Left ventricle myocardium inferior (tissue), 1 donor: ENCODE results near the gene OTOS. TPM values are rescaled to one million over a fixed set of nuclear protein-coding genes. Genes with fewer than 3 reads are reported as not detected.

Experiments used
- DNase-seq: peaks from one replicate; pipeline ENCODE4 v3.0.0-alpha.2; 2020
- H3K27ac ChIP-seq: fragments of 200-600 bp; replicated peaks from 2 replicates; pipeline ENCODE4 v1.8.0; 2021
- H3K27me3 ChIP-seq: fragments of 200-600 bp; 2 replicates; pipeline ENCODE4 v1.8.0; 2021; ENCODE audit warnings: low read depth
- H3K36me3 ChIP-seq: fragments of 200-600 bp; 2 replicates; pipeline ENCODE4 v1.8.0; 2021
- H3K4me1 ChIP-seq: fragments of 200-600 bp; 2 replicates; pipeline ENCODE4 v1.8.0; 2021
- H3K4me3 ChIP-seq: fragments of 200-600 bp; 2 replicates; pipeline ENCODE4 v1.8.0; 2021; ENCODE audit warnings: mild to moderate bottlenecking, moderate library complexity
- H3K9me3 ChIP-seq: fragments of 200-600 bp; replicated peaks from 2 replicates; pipeline ENCODE4 v1.8.0; 2021
- intact Hi-C: fragments of 100-400 bp; cut with micrococcal nuclease; formaldehyde crosslinking; loops from one replicate; pipeline ENCODE4 v1.11.0; 2022
- total RNA-seq: library from RNA; stranded (reverse); fragmentation: NEBNext Ultra II Directional; extraction: Animal tissue kit (Norgen Biotek cat#: 25700); gene quantifications from one replicate; pipeline ENCODE4 v1.2.1, GENCODE V29; 2021
- TF ChIP-seq, protein P1 (sequence below): fragments of 200-600 bp; IDR thresholded peaks from 2 replicates; pipeline ENCODE4 v1.8.0; 2021; ENCODE audit warnings: antibody characterized with exemption, mild to moderate bottlenecking, borderline replicate concordance
- donor health status: DM: no; HTN: yes; CAD: no; lungs with severe emphysema.

OTOS gene
- total RNA-seq, 1 donor from 2014 or later: not detected

- Histone ChIP-seq H3K4me3 (no peak overlapping the region), H3K27ac (no peak overlapping the region), H3K4me1 (no peaks in the 10 kb centered on the region), H3K9me3 (no peaks in the 10 kb centered on the region), H3K27me3 (peaks cover 46% of the 10 kb centered on the region), H3K36me3 (no peaks in the 10 kb centered on the region)
- no peak for DNase-seq
- intact Hi-C loops: no loop called here
- TF ChIP-seq, protein P1, sequence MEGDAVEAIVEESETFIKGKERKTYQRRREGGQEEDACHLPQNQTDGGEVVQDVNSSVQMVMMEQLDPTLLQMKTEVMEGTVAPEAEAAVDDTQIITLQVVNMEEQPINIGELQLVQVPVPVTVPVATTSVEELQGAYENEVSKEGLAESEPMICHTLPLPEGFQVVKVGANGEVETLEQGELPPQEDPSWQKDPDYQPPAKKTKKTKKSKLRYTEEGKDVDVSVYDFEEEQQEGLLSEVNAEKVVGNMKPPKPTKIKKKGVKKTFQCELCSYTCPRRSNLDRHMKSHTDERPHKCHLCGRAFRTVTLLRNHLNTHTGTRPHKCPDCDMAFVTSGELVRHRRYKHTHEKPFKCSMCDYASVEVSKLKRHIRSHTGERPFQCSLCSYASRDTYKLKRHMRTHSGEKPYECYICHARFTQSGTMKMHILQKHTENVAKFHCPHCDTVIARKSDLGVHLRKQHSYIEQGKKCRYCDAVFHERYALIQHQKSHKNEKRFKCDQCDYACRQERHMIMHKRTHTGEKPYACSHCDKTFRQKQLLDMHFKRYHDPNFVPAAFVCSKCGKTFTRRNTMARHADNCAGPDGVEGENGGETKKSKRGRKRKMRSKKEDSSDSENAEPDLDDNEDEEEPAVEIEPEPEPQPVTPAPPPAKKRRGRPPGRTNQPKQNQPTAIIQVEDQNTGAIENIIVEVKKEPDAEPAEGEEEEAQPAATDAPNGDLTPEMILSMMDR: no peak
Observed at GRCh38 chr2:240163844-240164574, 23.6 kb upstream of the OTOS start.

DNA sequence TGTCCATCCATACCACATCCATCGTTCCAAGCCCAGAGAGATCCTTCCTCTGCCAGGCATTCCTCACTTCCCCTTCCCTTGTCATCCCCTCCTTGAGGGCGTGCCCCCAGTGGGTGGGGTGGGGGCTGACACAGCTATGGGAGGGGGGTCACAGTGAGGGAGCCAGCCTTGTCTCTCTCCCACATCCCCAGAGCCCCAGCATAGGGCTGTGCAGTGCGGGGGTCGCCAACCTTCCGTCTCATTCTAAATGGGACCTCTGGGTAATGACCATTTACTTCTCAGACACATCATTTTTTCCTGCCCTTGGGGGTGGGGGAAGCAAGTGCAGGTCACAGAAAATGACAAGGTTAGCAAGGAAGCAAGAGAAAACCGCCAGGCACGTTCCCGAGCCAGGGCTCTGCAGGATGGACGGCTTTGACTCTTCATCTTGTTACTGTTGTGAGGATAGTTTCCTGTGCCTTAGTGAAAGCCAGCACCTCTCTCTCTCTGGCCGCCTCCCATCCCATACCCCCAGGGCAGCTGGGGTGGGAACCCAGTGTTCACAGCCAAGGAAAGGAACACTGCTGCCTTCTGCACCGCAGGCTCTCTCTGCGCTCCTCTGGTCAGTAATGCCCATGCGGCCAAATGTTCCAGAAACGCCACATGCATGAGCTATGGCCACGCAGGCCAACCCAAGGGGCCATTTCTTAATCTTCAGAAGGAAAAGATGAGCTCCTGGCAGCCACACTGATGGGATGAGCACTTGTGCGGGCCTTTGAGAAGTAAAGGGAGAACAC lies 22.7 kb upstream of the OTOS start:
- TF ChIP-seq, protein P1: no peak
- Histone ChIP-seq H3K36me3 (no peaks in the 10 kb centered on the region), H3K4me1 (no peaks in the 10 kb centered on the region), H3K27ac (no peak overlapping the region), H3K4me3 (no peak overlapping the region), H3K9me3 (no peaks in the 10 kb centered on the region), H3K27me3 (peaks cover 38% of the 10 kb centered on the region)
- DNase-seq: no peak
- intact Hi-C loops: no loop called here

- no peak for DNase-seq
- intact Hi-C loops: no loop called here
- H3K36me3 ChIP-seq: no peaks in the 10 kb centered on the region
- H3K27ac ChIP-seq: no peak overlapping the region
- no peaks in the 10 kb centered on the region for H3K9me3 ChIP-seq
- TF ChIP-seq, protein P1: no peak
- H3K27me3 ChIP-seq: peaks cover 32% of the 10 kb centered on the region
- H3K4me3 ChIP-seq: no peak overlapping the region
- no peaks in the 10 kb centered on the region for H3K4me1 ChIP-seq
Observed at GRCh38 chr2:240162531-240162930, 22.1 kb upstream of the OTOS start.

DNA sequence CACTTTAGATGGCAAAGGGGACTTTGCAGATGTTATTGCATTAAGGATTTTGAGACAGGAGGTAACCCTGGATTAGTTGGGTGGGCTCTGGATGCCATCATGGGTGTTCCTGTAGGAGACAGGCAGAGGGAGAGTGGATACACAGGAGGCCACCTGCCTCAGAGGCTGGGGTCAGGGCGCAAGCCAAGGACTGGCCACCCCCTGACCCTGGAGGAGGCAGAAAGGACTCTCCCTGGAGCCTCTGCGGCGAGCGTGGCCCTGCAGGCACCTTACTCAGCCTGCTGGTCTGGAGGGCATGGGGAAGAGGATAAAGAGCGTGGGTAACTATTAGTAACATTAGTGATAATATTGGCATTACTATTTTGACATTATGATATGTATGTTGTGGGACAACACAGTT lies 21.6 kb upstream of the OTOS start:
- H3K36me3 ChIP-seq: no peaks in the 10 kb centered on the region
- no peak overlapping the region for H3K4me3 ChIP-seq
- TF ChIP-seq, protein P1: no peak
- H3K4me1 ChIP-seq: no peaks in the 10 kb centered on the region
- intact Hi-C loops: no loop called here
- DNase-seq: no peak
- H3K27me3 ChIP-seq: peaks cover 32% of the 10 kb centered on the region
- no peaks in the 10 kb centered on the region for H3K9me3 ChIP-seq
- H3K27ac ChIP-seq: no peak overlapping the region

- Histone ChIP-seq H3K36me3 (no peaks in the 10 kb centered on the region), H3K4me1 (no peaks in the 10 kb centered on the region), H3K9me3 (no peaks in the 10 kb centered on the region), H3K27ac (no peak overlapping the region), H3K4me3 (no peak overlapping the region), H3K27me3 (peaks cover 26% of the 10 kb centered on the region)
- TF ChIP-seq, protein P1: no peak
- intact Hi-C loops: no loop called here
- DNase-seq: no peak
Observed at GRCh38 chr2:240161087-240161750, 20.8 kb upstream of the OTOS start.
